ENCODE data around the gene DHRS7B.
"Not testable (repeated sequence)": the region's sequence is repeated elsewhere in the genome, so short reads cannot be mapped to it uniquely, and the experiment has no call there.

Gene DHRS7B

GRCh38 chr17:21129023-21129681 is 2.4 kb downstream of the DHRS7B start:
- no peaks in the 10 kb centered on the region for H3K27me3 ChIP-seq (ENCODE audit: control insufficient read depth, insufficient read depth, low read length)
- H3K4me3 ChIP-seq (ENCODE audit: low read length), result no peak overlapping the region
- DNase-seq (ENCODE audit: low read depth, low spot score), result no peak
- H3K4me1 ChIP-seq (ENCODE audit: control insufficient read depth, insufficient read depth, low read length), result no peaks in the 10 kb centered on the region
- WGBS (ENCODE audit: insufficient coverage, insufficient read length), result no CpG with 5 or more reads among the region's 9 CpGs
- no peaks in the 10 kb centered on the region for H3K36me3 ChIP-seq (ENCODE audit: control insufficient read depth, insufficient read depth, low read length)
- H3K27ac ChIP-seq (ENCODE audit: low read length), result no peak overlapping the region
- no peaks in the 10 kb centered on the region for H3K9me3 ChIP-seq (ENCODE audit: control insufficient read depth, insufficient read depth, low read length)

- Histone ChIP-seq H3K27ac (ENCODE audit: low read length) (no peak overlapping the region), H3K4me3 (ENCODE audit: low read length) (no peak overlapping the region), H3K9me3 (ENCODE audit: control insufficient read depth, insufficient read depth, low read length) (no peaks in the 10 kb centered on the region; the same call in 1 of the 2 replicates), H3K4me1 (ENCODE audit: control insufficient read depth, insufficient read depth, low read length) (no peaks in the 10 kb centered on the region), H3K27me3 (ENCODE audit: control insufficient read depth, insufficient read depth, low read length) (no peaks in the 10 kb centered on the region), H3K36me3 (ENCODE audit: control insufficient read depth, insufficient read depth, low read length) (no peaks in the 10 kb centered on the region)
- no CpG with 5 or more reads among the region's 4 CpGs for WGBS (ENCODE audit: insufficient coverage, insufficient read length)
- DNase-seq (ENCODE audit: low read depth, low spot score), result no peak
These were observed 4.4 kb downstream of the DHRS7B start for GRCh38 chr17:21131137-21131536.

- Histone ChIP-seq H3K4me1 (ENCODE audit: control insufficient read depth, insufficient read depth, low read length) (no peaks in the 10 kb centered on the region), H3K9me3 (ENCODE audit: control insufficient read depth, insufficient read depth, low read length) (no peaks in the 10 kb centered on the region; the same call in 1 of the 2 replicates), H3K36me3 (ENCODE audit: control insufficient read depth, insufficient read depth, low read length) (no peaks in the 10 kb centered on the region), H3K4me3 (ENCODE audit: low read length) (no peak overlapping the region), H3K27ac (ENCODE audit: low read length) (no peak overlapping the region), H3K27me3 (ENCODE audit: control insufficient read depth, insufficient read depth, low read length) (no peaks in the 10 kb centered on the region)
- WGBS (ENCODE audit: insufficient coverage, insufficient read length), result no CpG with 5 or more reads among the region's 1 CpG
- no peak for DNase-seq (ENCODE audit: low read depth, low spot score)
These were observed 5.7 kb downstream of the DHRS7B start for GRCh38 chr17:21132428-21132827.

- no peaks in the 10 kb centered on the region for H3K36me3 ChIP-seq (ENCODE audit: control insufficient read depth, insufficient read depth, low read length)
- no peak for DNase-seq (ENCODE audit: low read depth, low spot score)
- WGBS (ENCODE audit: insufficient coverage, insufficient read length), result no CpG with 5 or more reads among the region's 2 CpGs
- H3K4me1 ChIP-seq (ENCODE audit: control insufficient read depth, insufficient read depth, low read length), result no peaks in the 10 kb centered on the region
- no peak overlapping the region for H3K27ac ChIP-seq (ENCODE audit: low read length)
- H3K4me3 ChIP-seq (ENCODE audit: low read length), result no peak overlapping the region
- no peaks in the 10 kb centered on the region; the same call in 1 of the 2 replicates for H3K9me3 ChIP-seq (ENCODE audit: control insufficient read depth, insufficient read depth, low read length)
- H3K27me3 ChIP-seq (ENCODE audit: control insufficient read depth, insufficient read depth, low read length), result no peaks in the 10 kb centered on the region
These were observed 7.8 kb downstream of the DHRS7B start for GRCh38 chr17:21134559-21134958.

GRCh38 chr17:21140911-21141310 is 14.1 kb downstream of the DHRS7B start:
- Histone ChIP-seq H3K36me3 (ENCODE audit: control insufficient read depth, insufficient read depth, low read length) (no peaks in the 10 kb centered on the region), H3K4me3 (ENCODE audit: low read length) (no peak overlapping the region), H3K27me3 (ENCODE audit: control insufficient read depth, insufficient read depth, low read length) (no peaks in the 10 kb centered on the region), H3K27ac (ENCODE audit: low read length) (no peak overlapping the region), H3K4me1 (ENCODE audit: control insufficient read depth, insufficient read depth, low read length) (no peaks in the 10 kb centered on the region; the same call in 1 of the 2 replicates), H3K9me3 (ENCODE audit: control insufficient read depth, insufficient read depth, low read length) (no peaks in the 10 kb centered on the region; the same call in 1 of the 2 replicates)
- no CpG with 5 or more reads among the region's 6 CpGs for WGBS (ENCODE audit: insufficient coverage, insufficient read length)
- DNase-seq (ENCODE audit: low read depth, low spot score), result no peak

GRCh38 chr17:21141331-21141730 is 14.6 kb downstream of the DHRS7B start:
- Histone ChIP-seq H3K36me3 (ENCODE audit: control insufficient read depth, insufficient read depth, low read length) (no peaks in the 10 kb centered on the region), H3K9me3 (ENCODE audit: control insufficient read depth, insufficient read depth, low read length) (no peaks in the 10 kb centered on the region; the same call in 1 of the 2 replicates), H3K4me1 (ENCODE audit: control insufficient read depth, insufficient read depth, low read length) (no peaks in the 10 kb centered on the region; the same call in 1 of the 2 replicates), H3K4me3 (ENCODE audit: low read length) (no peak overlapping the region), H3K27ac (ENCODE audit: low read length) (no peak overlapping the region), H3K27me3 (ENCODE audit: control insufficient read depth, insufficient read depth, low read length) (no peaks in the 10 kb centered on the region)
- no peak for DNase-seq (ENCODE audit: low read depth, low spot score)
- WGBS (ENCODE audit: insufficient coverage, insufficient read length), result no CpG with 5 or more reads among the region's 2 CpGs

GRCh38 chr17:21142065-21142464 is 15.3 kb downstream of the DHRS7B start:
- no CpG with 5 or more reads among the region's 12 CpGs for WGBS (ENCODE audit: insufficient coverage, insufficient read length)
- H3K4me3 ChIP-seq (ENCODE audit: low read length); H3K27ac ChIP-seq (ENCODE audit: low read length); H3K36me3 ChIP-seq (ENCODE audit: control insufficient read depth, insufficient read depth, low read length); H3K4me1 ChIP-seq (ENCODE audit: control insufficient read depth, insufficient read depth, low read length); H3K9me3 ChIP-seq (ENCODE audit: control insufficient read depth, insufficient read depth, low read length); DNase-seq (ENCODE audit: low read depth, low spot score); H3K27me3 ChIP-seq (ENCODE audit: control insufficient read depth, insufficient read depth, low read length): not testable (repeated sequence)

- DNase-seq (ENCODE audit: low read depth, low spot score), result no peak
- no CpG with 5 or more reads among the region's 3 CpGs for WGBS (ENCODE audit: insufficient coverage, insufficient read length)
- H3K4me1 ChIP-seq (ENCODE audit: control insufficient read depth, insufficient read depth, low read length), result no peaks in the 10 kb centered on the region; the same call in 1 of the 2 replicates
- no peak overlapping the region for H3K4me3 ChIP-seq (ENCODE audit: low read length)
- no peaks in the 10 kb centered on the region for H3K27me3 ChIP-seq (ENCODE audit: control insufficient read depth, insufficient read depth, low read length)
- H3K27ac ChIP-seq (ENCODE audit: low read length), result no peak overlapping the region
- no peaks in the 10 kb centered on the region for H3K9me3 ChIP-seq (ENCODE audit: control insufficient read depth, insufficient read depth, low read length)
- H3K36me3 ChIP-seq (ENCODE audit: control insufficient read depth, insufficient read depth, low read length), result no peaks in the 10 kb centered on the region; the same call in 1 of the 2 replicates
These were observed 16.9 kb downstream of the DHRS7B start for GRCh38 chr17:21143695-21144094.

- not testable (repeated sequence) for H3K9me3 ChIP-seq (ENCODE audit: control insufficient read depth, insufficient read depth, low read length); H3K36me3 ChIP-seq (ENCODE audit: control insufficient read depth, insufficient read depth, low read length); H3K4me3 ChIP-seq (ENCODE audit: low read length); H3K27ac ChIP-seq (ENCODE audit: low read length); H3K27me3 ChIP-seq (ENCODE audit: control insufficient read depth, insufficient read depth, low read length); DNase-seq (ENCODE audit: low read depth, low spot score); H3K4me1 ChIP-seq (ENCODE audit: control insufficient read depth, insufficient read depth, low read length)
- no CpG with 5 or more reads among the region's 3 CpGs for WGBS (ENCODE audit: insufficient coverage, insufficient read length)
These were observed 17.5 kb downstream of the DHRS7B start for GRCh38 chr17:21144299-21144698.

GRCh38 chr17:21146362-21147015 is 19.7 kb downstream of the DHRS7B start:
- H3K36me3 ChIP-seq (ENCODE audit: control insufficient read depth, insufficient read depth, low read length), result no peaks in the 10 kb centered on the region; the same call in 1 of the 2 replicates
- H3K9me3 ChIP-seq (ENCODE audit: control insufficient read depth, insufficient read depth, low read length), result no peaks in the 10 kb centered on the region; the same call in 1 of the 2 replicates
- H3K27me3 ChIP-seq (ENCODE audit: control insufficient read depth, insufficient read depth, low read length), result no peaks in the 10 kb centered on the region
- DNase-seq (ENCODE audit: low read depth, low spot score), result no peak
- H3K4me3 ChIP-seq (ENCODE audit: low read length), result no peak overlapping the region
- H3K27ac ChIP-seq (ENCODE audit: low read length), result no peak overlapping the region
- no CpG with 5 or more reads among the region's 3 CpGs for WGBS (ENCODE audit: insufficient coverage, insufficient read length)
- no peaks in the 10 kb centered on the region for H3K4me1 ChIP-seq (ENCODE audit: control insufficient read depth, insufficient read depth, low read length)

Data from iPS DF 6.9 (cell line).